ENCODE data around the gene ZNF547.

The ZNF547 gene

GRCh38 chr19:57389194-57389729 is 25.9 kb downstream of the ZNF547 start:
- DNase-seq = no peak
- ATAC-seq (replicated peaks) = no peak
- no peaks in the 10 kb centered on the region for H3K27me3 Mint-ChIP-seq
- peak overlapping the region; percentile 97 for H3K27ac Mint-ChIP-seq
- H3K9me3 Mint-ChIP-seq = no peaks in the 10 kb centered on the region
- peaks cover 19 to 20% of the 10 kb centered on the region in 2 donors for H3K36me3 Mint-ChIP-seq
- H3K4me1 Mint-ChIP-seq = peaks cover 22 to 30% of the 10 kb centered on the region in 2 donors
- peak overlapping the region; percentile 95 to 97 for H3K4me3 Mint-ChIP-seq

- Mint-ChIP-seq H3K4me3 (peak within 1 kb of the TSS; percentile 95 to 97), H3K27ac (peak within 1 kb of the TSS; percentile 97), H3K36me3 (peaks cover 24 to 27% of the 10 kb centered on the region in 2 donors), H3K27me3 (no peaks in the 10 kb centered on the region), H3K4me1 (peaks cover 26 to 37% of the 10 kb centered on the region in 2 donors), H3K9me3 (no peaks in the 10 kb centered on the region)
- DNase-seq (peak; percentile 96), ATAC-seq (replicated peaks) (peak; percentile 99 to 100)
Measured at GRCh38 chr19:57389730-57390598, 26.6 kb downstream of the ZNF547 start, which contains the start of gene ZNF548. Gene ZNF548 (plus strand): TSS chr19:57389854. CDS start chr19:57390100, 246 bp downstream.

GRCh38 chr19:57395710-57396109 is 32.4 kb downstream of the ZNF547 start:
- peaks cover 15 to 36% of the 10 kb centered on the region in 2 donors for H3K4me1 Mint-ChIP-seq
- peaks cover 3 to 5% of the 10 kb centered on the region in 2 donors for H3K9me3 Mint-ChIP-seq
- ATAC-seq (replicated peaks) (no peak), DNase-seq (no peak)
- peak overlapping the region; percentile 59 for H3K27ac Mint-ChIP-seq
- no peak overlapping the region for H3K4me3 Mint-ChIP-seq
- no peaks in the 10 kb centered on the region for H3K27me3 Mint-ChIP-seq
- peaks cover 61 to 72% of the 10 kb centered on the region in 2 donors for H3K36me3 Mint-ChIP-seq

- DNase-seq = no peak
- peaks cover 58 to 76% of the 10 kb centered on the region in 2 donors for H3K36me3 Mint-ChIP-seq
- no peak overlapping the region for H3K27ac Mint-ChIP-seq
- peaks cover 4 to 8% of the 10 kb centered on the region in 2 donors for H3K9me3 Mint-ChIP-seq
- peaks cover 7 to 25% of the 10 kb centered on the region in 2 donors for H3K4me1 Mint-ChIP-seq
- H3K27me3 Mint-ChIP-seq = no peaks in the 10 kb centered on the region
- H3K4me3 Mint-ChIP-seq = no peak overlapping the region
- ATAC-seq (replicated peaks) = no peak
Measured at GRCh38 chr19:57398868-57399267, 35.5 kb downstream of the ZNF547 start.

- Mint-ChIP-seq H3K9me3 (peaks cover 1 to 4% of the 10 kb centered on the region in 2 donors), H3K4me1 (peaks cover 7% of the 10 kb centered on the region in 2 donors), H3K27ac (no peak overlapping the region), H3K27me3 (no peaks in the 10 kb centered on the region), H3K36me3 (peaks cover 15 to 26% of the 10 kb centered on the region in 2 donors), H3K4me3 (no peak overlapping the region)
- ATAC-seq (replicated peaks) (no peak), DNase-seq (no peak)
Measured at GRCh38 chr19:57403737-57404563, 40.6 kb downstream of the ZNF547 start.

GRCh38 chr19:57406516-57407123 is 43.3 kb downstream of the ZNF547 start:
- Mint-ChIP-seq H3K4me1 (peaks cover 15 to 17% of the 10 kb centered on the region in 2 donors), H3K36me3 (peaks cover 7 to 10% of the 10 kb centered on the region in 2 donors), H3K27ac (peak overlapping the region; percentile 73), H3K4me3 (no peak overlapping the region), H3K27me3 (no peaks in the 10 kb centered on the region), H3K9me3 (peaks cover 1 to 4% of the 10 kb centered on the region in 2 donors)
- DNase-seq = peak; percentile 71
- peak; percentile 74 to 75 for ATAC-seq (replicated peaks)

- Mint-ChIP-seq H3K36me3 (peaks cover 21 to 25% of the 10 kb centered on the region in 2 donors), H3K4me3 (peak within 1 kb of the TSS; percentile 90 to 96), H3K27me3 (no peaks in the 10 kb centered on the region), H3K9me3 (peaks cover 0 to 4% of the 10 kb centered on the region in 2 donors), H3K27ac (peak within 1 kb of the TSS; percentile 88), H3K4me1 (peaks cover 30 to 36% of the 10 kb centered on the region in 2 donors)
- DNase-seq (peak; percentile 86), ATAC-seq (replicated peaks) (peak; percentile 99)
Measured at GRCh38 chr19:57410877-57411671, 47.7 kb downstream of the ZNF547 start, which contains the start of gene ZNF17. Gene ZNF17 (plus strand): TSS chr19:57411161. CDS start chr19:57413616, 2,455 bp downstream.

- Mint-ChIP-seq H3K36me3 (peaks cover 60 to 69% of the 10 kb centered on the region in 2 donors), H3K9me3 (peaks cover 3 to 22% of the 10 kb centered on the region in 2 donors), H3K4me3 (no peak overlapping the region), H3K27ac (no peak overlapping the region), H3K27me3 (no peaks in the 10 kb centered on the region), H3K4me1 (peaks cover 10 to 11% of the 10 kb centered on the region in 2 donors)
- ATAC-seq (replicated peaks) (no peak), DNase-seq (no peak)
Measured at GRCh38 chr19:57419439-57419838, 56.1 kb downstream of the ZNF547 start.

- peaks cover 2 to 6% of the 10 kb centered on the region in 2 donors for H3K4me1 Mint-ChIP-seq
- no peaks in the 10 kb centered on the region for H3K27me3 Mint-ChIP-seq
- no peak for DNase-seq
- no peak overlapping the region for H3K4me3 Mint-ChIP-seq
- no peak for ATAC-seq (replicated peaks)
- H3K9me3 Mint-ChIP-seq = peaks cover 3 to 17% of the 10 kb centered on the region in 2 donors
- no peak overlapping the region for H3K27ac Mint-ChIP-seq
- peaks cover 47 to 55% of the 10 kb centered on the region in 2 donors for H3K36me3 Mint-ChIP-seq
Measured at GRCh38 chr19:57421037-57421436, 57.7 kb downstream of the ZNF547 start.
